Stomach (tissue), 9 donors: ENCODE data around the gene ADGRG7. TPM values are rescaled to one million over a fixed set of nuclear protein-coding genes. Genes with fewer than 3 reads are reported as not detected.

Experiments used
- DNase-seq, 2 donors: peaks; one replicate each; pipeline versions ENCODE4 v3.0.0 to v3.0.0-alpha.2; 2013 to 2019
- H3K27ac ChIP-seq, 5 donors: fragments of 200-600 bp in 4 of 5; sonication (generic) in 4 of 5; one replicate each; pipeline ENCODE4 v1.5.1; 2013 to 2019; ENCODE audit warnings: mild to moderate bottlenecking in 1 of 5, moderate library complexity in 1 of 5
- H3K27me3 ChIP-seq, 3 donors: fragments of 200-600 bp; sonication (generic); one replicate each; pipeline ENCODE4 v1.5.1; 2017 to 2019; ENCODE audit warnings: mixed run types in 1 of 3
- H3K36me3 ChIP-seq, 4 donors: fragments of 200-600 bp; sonication (generic); 1 replicate in 3 of 4; 2 replicates in 1 of 4; pipeline ENCODE4 v1.5.1; 2016 to 2019
- H3K4me1 ChIP-seq, 4 donors: fragments of 200-600 bp; sonication (generic); one replicate each; pipeline ENCODE4 v1.5.1; 2016 to 2019
- H3K4me3 ChIP-seq, 4 donors: fragments of 200-600 bp; sonication (generic) in 3 of 4; one replicate each; pipeline ENCODE4 v1.5.1; 2016 to 2019; ENCODE audit warnings: mild to moderate bottlenecking in 1 of 4
- H3K9me3 ChIP-seq, 4 donors: fragments of 200-600 bp; sonication (generic); one replicate each; pipeline ENCODE4 v1.5.1; 2016 to 2019
- CTCF ChIP-seq, 7 experiments: fragments of 450-650 bp in 4 of 7; fragments of 200-600 bp in 3 of 7; sonication (generic) in 3 of 7; IDR thresholded peaks; one replicate each; pipeline ENCODE4 v1.5.1; 2016 to 2019; ENCODE audit warnings: antibody characterized with exemption in 7 of 7, control low read depth in 2 of 7, mild to moderate bottlenecking in 1 of 7
- EP300 ChIP-seq: sonication (generic); formaldehyde crosslinking; IDR thresholded peaks from one replicate; pipeline ENCODE4 v1.6.1; 2017; ENCODE audit warnings: antibody characterized with exemption
- POLR2A ChIP-seq, 4 donors: fragments of 450-650 bp; IDR thresholded peaks; one replicate each; pipeline ENCODE4 v1.6.1; 2016; ENCODE audit warnings: antibody characterized with exemption in 4 of 4, control low read depth in 2 of 4, mild to moderate bottlenecking in 1 of 4, moderate library complexity in 1 of 4
- POLR2AphosphoS5 ChIP-seq, 3 donors: sonication (generic); formaldehyde crosslinking; IDR thresholded peaks; one replicate each; pipeline ENCODE4 v1.6.1; 2016; ENCODE audit warnings: antibody characterized with exemption in 3 of 3
- WGBS, 5 donors: extraction: QIAGEN DNeasy Blood & Tissue Kit in 3 of 5; methylation state at CpG; one replicate each; pipeline versions ENCODE4 v1.1.5 to v1.1.7; 2013 to 2018; 5-methylcytosine and 5-hydroxymethylcytosine counted together
- intact Hi-C: fragments of 100-400 bp; cut with DNase I; formaldehyde crosslinking; loops from one replicate; pipeline ENCODE4 v1.15.1; 2023; ENCODE audit warnings: low total_unique reads
- polyA plus RNA-seq, 3 donors: library from polyadenylated mRNA; stranded (reverse); fragments of 200-250 nt; gene quantifications; one replicate each; pipeline ENCODE4 v1.2.3, GENCODE V29; 2013
- total RNA-seq, 5 donors: library from RNA; depleted of rRNA; stranded (reverse); fragments of >200 nt; gene quantifications; one replicate each; pipeline versions ENCODE4 v1.1.0 to v1.2.3, GENCODE V29; 2014 to 2016
- donor health status: healthy with polysubstance abuse.
- donor health status: Bipolar disorder and iron deficiency.
- donor health status: healthy.

The ADGRG7 gene
- total and polyA plus RNA-seq, 8 donors: 5.1 TPM; not detected in 7

GRCh38 chr3:100703865-100704264 is 94.5 kb downstream of the ADGRG7 start:
- DNase-seq: no peak
- no peak for TF ChIP-seq POLR2AphosphoS5 (IDR thresholded peaks at IDR 0.05)
- TF ChIP-seq CTCF (IDR thresholded peaks at IDR 0.05): no peak
- TF ChIP-seq EP300: no peak
- no peak for TF ChIP-seq POLR2A (IDR thresholded peaks at IDR 0.05)
- Histone ChIP-seq H3K9me3 (no peaks in the 10 kb centered on the region), H3K27me3 (peaks cover 0 to 19% (median 0%) of the 10 kb centered on the region in 3 donors), H3K4me3 (no peak overlapping the region), H3K36me3 (no peaks in the 10 kb centered on the region), H3K27ac (no peak overlapping the region), H3K4me1 (peaks cover 0 to 4% (median 2%) of the 10 kb centered on the region in 4 donors)
- intact Hi-C loops: no loop called here
- 66 to 83% (median 77%) methylated on average over 4 of the region's 4 CpGs for WGBS, 5 donors

GRCh38 chr3:100706365-100706764 is 97.0 kb downstream of the ADGRG7 start:
- 69 to 81% (median 76%) methylated on average over 3 of the region's 3 CpGs for WGBS, 5 donors
- Histone ChIP-seq H3K27me3 (peaks cover 0 to 14% (median 0%) of the 10 kb centered on the region in 3 donors), H3K36me3 (no peaks in the 10 kb centered on the region), H3K9me3 (no peaks in the 10 kb centered on the region), H3K4me3 (no peak overlapping the region), H3K4me1 (peaks cover 8 to 17% (median 13%) of the 10 kb centered on the region in 4 donors), H3K27ac (no peak overlapping the region)
- no peak for DNase-seq
- intact Hi-C loops: no loop called here
- no peak for TF ChIP-seq POLR2A (IDR thresholded peaks at IDR 0.05)
- no peak for TF ChIP-seq POLR2AphosphoS5 (IDR thresholded peaks at IDR 0.05)
- no peak for TF ChIP-seq EP300
- TF ChIP-seq CTCF (IDR thresholded peaks at IDR 0.05): no peak

- Histone ChIP-seq H3K27ac (peak overlapping the region; percentile 19 to 100 (median 98)), H3K36me3 (peaks cover 0 to 2% (median 2%) of the 10 kb centered on the region in 4 donors), H3K27me3 (peaks cover 0 to 14% (median 0%) of the 10 kb centered on the region in 3 donors), H3K4me1 (peaks cover 8 to 40% (median 28%) of the 10 kb centered on the region in 4 donors), H3K9me3 (no peaks in the 10 kb centered on the region), H3K4me3 (peak overlapping the region; percentile 79 to 96 (median 86))
- TF ChIP-seq POLR2AphosphoS5 (IDR thresholded peaks at IDR 0.05) (no peak), CTCF (IDR thresholded peaks at IDR 0.05) (no peak), POLR2A (IDR thresholded peaks at IDR 0.05) (no peak), EP300 (no peak)
- WGBS, 5 donors: 71 to 89% (median 84%) methylated on average over 3 of the region's 3 CpGs
- intact Hi-C loops: no loop called here
- peak in 1 of 2 donors; percentile 12 for DNase-seq
These were observed 99.2 kb downstream of the ADGRG7 start for GRCh38 chr3:100708644-100708988.

- TF ChIP-seq EP300 (no peak), POLR2AphosphoS5 (IDR thresholded peaks at IDR 0.05) (peak; percentile 89 to 92 (median 91)), POLR2A (IDR thresholded peaks at IDR 0.05) (peak in 1 of 4 donors; percentile 47)
- intact Hi-C loops: no loop called here
- Histone ChIP-seq H3K4me3 (peak within 1 kb of the TSS; percentile 79 to 96 (median 86)), H3K27me3 (peaks cover 0 to 14% (median 0%) of the 10 kb centered on the region in 3 donors), H3K27ac (peak within 1 kb of the TSS; percentile 93 to 100 (median 98)), H3K36me3 (peaks cover 4 to 8% (median 8%) of the 10 kb centered on the region in 4 donors), H3K4me1 (peaks cover 8 to 43% (median 31%) of the 10 kb centered on the region in 4 donors), H3K9me3 (no peaks in the 10 kb centered on the region)
- DNase-seq: peak; percentile 98 to 100
- 1 to 2% (median 1%) methylated on average over 49 to 76 of the region's 76 CpGs for WGBS, 5 donors
These were observed 99.8 kb downstream of the ADGRG7 start, which contains the start of gene TFG for GRCh38 chr3:100708989-100709841. TSS of gene TFG (plus strand) at chr3:100709494. CDS start at chr3:100713686, 4,192 bp downstream.
